HG03066 (cell line): ENCODE measurements around the gene PREP.
A peak's percentile ranks its signal among the peaks of the same experiment; 100 is the strongest.
"Not testable (repeated sequence)": the region's sequence is repeated elsewhere in the genome, so short reads cannot be mapped to it uniquely, and the experiment has no call there.

Source experiments
- ATAC-seq: cut with Tn5 transposase; IDR thresholded peaks from one replicate; pipeline ENCODE4 v1.9.1; 2021; ENCODE audit warnings: low read depth; ENCODE audit not compliant: unreplicated experiment

The PREP gene

DNA sequence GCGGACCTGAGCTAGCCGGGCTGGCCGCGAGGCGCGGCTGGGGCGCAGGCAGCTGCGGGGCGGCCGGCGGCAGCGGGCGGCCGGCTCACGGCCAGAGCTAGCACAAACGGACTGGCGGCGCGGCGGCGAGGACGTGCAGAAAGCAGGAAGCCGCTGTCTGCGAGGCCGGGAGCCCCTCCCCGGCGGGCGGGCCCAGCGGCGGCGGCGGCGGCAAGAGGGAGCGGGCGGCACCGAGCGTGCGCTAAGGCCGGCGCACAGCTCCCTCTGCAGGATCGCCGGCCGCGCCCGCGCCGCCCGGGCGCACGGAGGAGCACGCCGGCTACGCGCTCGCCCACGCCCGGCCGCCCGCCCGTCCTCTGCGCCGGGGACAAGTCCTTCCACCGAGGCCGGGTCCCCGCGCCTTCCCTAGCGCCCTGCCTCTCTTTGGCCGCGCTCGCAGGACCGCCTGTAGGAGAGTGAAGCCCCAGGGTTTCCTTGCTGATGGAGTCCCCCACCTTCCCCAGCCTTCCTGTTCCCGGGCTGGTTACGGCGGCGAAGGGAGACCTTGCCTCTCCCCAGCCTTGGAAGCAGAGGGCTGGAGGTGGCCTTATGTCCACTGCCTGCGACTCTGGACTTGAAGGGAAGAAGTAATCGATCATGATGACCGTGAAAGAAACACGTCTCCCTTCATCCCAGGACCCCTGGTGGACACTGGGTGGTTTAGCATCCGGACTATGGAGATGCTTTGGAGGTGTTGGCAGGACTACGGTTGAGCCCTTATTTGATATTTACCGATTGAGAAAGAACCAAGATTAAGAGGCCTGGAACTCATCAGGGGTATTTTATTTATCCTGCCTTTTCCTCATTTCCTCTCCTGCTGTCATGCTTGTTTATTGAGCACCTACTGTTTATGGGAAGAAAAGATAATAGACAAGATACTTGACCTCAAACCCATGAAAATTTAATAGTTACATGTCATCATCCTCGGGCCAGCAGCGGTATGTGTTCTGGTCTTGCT lies at the start of gene PREP:
Gene PREP, minus strand, starts transcription at position 144 of the 997 bp plus-strand sequence. CDS start 191 bp downstream, outside the sequence.
- peak; percentile 91 for ATAC-seq

DNA sequence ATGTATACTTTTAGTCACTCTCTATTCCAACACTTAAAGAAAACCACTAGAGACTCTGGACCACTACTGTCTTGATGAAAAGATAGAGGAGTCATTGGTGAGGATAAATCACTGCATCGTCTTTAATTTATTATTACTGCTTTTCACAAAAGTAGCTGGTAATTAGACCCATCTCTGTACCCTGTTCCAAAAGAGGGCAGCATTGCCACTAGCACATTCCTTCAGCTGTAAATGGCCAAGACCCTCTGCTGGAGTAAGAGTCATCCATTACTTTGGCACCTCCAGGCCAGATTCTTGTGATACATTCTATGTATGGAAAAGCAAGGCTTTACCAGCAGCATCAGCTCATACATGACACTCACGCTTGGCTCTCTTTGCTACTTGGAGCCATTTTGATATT lies 49.5 kb upstream of the PREP start:
- no peak for ATAC-seq

DNA sequence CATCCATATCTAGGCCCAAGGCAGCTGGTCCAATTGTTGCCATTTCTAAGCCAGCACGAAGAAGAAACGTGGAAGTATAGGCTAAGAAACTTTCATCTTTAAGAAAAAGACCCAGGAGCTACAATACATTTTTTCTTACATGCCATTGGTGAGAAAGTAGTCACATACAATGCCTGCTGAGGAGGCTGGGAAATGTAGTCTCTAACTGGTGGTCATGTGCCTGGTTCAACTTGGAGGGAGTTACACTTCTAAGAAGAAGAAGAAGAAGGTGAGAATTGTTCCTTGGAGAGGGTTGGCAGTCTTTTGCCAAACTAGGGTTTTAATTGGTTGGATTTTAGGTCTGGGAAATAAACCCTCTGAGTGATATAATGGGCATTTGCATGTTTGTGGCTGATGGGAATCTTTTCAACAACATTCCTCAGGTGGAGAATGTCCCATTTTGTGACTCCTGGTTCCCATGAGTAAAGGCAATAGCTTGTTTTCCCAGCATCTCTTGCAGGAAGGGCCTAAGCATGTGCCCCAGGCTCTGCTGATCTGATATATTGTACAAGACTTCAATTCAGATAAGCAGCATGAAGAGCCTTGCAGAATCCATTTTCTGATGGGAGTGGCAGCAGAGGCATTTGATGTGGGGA lies 47.0 kb upstream of the PREP start:
- no peak for ATAC-seq

DNA sequence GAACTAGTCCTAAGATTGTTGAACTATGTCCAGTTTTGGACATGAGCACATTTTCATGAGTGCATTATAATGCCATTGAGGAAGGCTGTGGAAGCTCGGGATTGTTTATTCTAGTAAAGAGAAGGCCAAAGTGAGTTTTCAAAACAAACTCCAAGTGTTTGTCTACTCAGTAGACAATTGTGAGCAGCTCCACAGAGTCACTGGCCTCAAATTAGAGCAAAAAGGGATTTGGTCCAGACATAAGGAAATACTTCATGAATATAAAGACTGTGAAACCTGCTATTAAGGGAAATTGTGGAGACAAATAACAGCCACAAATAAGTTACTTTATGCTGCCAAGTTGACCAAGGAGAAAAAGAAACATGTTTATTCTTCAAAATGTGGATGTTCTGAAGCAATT lies 42.6 kb upstream of the PREP start:
- no peak for ATAC-seq

DNA sequence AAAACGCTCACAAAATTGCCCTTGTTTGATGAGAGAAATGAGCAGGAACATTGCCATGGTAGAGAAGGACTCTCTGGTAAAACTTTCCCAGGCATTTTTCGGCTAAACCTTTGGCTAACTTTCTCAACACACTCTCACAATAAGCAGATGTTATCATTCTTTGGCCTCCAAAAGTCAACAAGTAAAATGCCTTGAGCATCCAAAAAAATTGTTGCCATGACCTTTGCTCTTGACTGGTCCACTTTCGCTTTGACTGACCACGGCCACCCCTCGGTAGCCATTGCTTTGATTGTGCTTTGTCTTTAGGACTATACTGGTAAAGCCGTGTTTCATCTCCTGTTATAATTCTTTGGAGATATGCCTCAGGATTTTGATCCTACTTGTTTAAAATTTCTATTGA lies 41.1 kb upstream of the PREP start:
- no peak for ATAC-seq

DNA sequence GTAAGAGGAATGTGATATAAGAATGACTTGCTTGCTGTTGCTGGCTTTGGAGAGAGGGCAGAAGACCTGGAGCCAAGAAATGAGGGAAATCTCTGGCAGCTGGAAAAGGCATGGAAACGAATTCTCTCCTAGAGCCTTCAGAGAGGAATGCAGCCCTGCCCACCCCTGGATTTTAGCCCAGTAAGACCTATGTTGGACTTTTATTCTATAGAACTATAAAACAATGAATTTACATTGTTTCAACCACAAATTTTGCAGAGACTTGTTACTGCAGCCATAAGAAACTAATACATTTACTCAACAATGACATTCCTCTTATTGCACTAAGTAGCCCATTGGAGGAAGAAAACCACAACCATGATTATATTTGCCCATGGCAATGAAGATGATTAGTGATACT lies 39.5 kb upstream of the PREP start:
- ATAC-seq = no peak

DNA sequence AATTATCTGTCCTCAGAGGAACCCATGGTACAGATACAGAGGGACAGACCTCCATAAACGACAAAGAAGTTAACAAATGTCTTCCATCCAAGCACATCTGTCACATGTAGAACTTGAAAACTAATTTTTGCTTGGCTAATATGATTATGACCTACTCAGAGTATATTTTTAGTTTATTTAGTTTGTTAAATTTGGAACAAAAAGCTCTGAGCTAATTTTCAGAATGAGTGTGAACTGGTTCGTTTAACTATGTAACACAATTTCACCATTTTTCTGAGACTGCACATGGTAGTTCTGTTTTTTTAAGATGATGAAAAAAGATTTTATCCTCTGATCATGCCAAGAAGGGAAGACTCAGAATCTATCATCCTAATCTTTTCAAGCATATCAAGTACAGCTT lies 34.4 kb upstream of the PREP start:
- ATAC-seq = no peak

DNA sequence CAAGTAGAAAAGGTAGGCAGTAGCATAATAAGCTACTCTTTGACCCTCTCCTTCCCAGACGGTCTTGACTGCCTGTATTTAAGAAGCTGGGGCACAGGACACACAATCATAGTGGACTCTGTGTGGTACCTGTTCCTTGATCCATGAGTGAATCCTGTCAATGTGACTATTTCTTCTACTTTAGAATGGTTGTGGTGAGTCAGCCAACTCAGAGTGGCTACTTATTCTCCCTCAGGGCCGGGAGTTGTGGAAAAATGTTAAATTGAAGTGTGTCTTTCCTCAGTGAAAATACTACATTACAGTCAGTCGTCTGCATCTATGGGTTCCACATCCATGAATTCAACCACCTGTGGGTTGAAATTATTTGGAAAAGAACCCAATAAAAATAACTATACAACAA lies 30.8 kb upstream of the PREP start:
- ATAC-seq = no peak

DNA sequence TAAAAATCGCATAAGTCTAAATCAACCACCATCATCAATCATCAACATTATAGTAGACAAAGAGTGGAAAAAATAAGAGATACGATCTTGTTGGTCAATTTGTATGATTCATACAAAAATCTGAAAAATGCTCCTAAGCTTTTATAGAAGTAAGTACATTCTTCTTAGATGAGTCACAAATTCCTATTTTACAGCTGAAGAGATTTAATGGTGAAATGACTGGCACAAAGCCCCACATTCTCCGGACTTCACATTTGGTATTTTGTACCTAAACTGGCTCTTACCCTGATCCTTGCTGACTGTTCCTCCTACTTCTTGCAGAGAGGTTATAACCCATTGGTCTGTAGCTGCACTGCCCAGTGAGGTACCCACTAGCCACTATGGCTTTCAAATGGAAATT lies 29.9 kb upstream of the PREP start:
- no peak for ATAC-seq

DNA sequence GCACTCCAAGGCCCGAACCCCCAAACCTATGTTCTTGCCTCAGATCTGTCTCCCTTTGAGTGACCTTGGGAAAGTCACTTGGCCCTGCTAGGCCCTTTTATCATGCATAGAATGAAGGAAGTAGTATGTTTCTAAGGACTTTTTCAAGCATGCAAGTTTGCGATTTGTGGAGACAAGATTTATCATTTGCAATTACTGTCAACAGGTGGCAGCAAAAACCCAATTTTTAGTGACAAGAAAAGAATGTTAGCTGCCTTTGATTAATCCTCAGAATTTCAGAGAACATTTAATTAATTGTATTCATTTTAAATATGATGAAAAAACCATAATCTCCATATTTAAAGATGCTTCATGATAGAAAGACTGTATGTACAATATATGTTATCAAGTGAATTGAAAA lies 28.3 kb upstream of the PREP start:
- ATAC-seq = no peak

DNA sequence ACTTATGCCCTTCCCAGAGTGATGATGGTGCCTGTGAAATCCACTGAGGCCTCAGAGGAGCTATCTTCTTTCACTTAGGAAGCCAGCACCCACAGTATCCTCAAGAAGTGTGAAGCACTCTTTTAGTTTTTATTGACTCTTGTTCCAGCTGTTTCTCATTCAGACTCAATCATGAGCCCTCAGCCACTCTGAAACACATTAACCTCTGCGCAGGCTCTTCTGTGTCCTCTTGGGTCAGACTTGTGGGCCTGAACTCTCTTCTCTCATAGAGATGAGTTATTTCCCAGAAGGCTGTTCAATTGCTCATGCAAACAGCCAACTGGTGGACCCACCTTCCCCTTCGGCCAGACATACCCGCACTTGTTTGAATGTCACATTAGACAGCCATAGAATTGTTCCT lies 27.8 kb upstream of the PREP start:
- ATAC-seq = no peak

DNA sequence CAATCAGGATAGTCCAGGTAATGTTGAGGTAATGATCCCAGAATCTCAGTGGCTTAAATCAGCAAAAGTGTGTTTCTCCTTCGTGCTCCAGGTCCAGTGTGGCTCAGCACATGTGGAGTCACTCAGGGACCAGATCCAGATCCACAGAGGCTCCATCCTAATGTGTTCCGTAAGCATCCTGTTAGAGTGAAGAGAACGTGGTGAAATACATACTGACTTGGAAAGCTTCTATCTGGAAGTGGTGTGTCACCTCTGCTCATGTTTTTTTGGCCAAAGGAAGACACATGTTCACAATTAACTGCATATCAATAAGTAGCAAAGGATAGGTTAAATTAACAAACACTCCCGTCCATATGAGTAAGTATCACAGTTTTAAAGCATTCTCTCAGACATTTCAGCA lies 26.8 kb upstream of the PREP start:
- no peak for ATAC-seq

DNA sequence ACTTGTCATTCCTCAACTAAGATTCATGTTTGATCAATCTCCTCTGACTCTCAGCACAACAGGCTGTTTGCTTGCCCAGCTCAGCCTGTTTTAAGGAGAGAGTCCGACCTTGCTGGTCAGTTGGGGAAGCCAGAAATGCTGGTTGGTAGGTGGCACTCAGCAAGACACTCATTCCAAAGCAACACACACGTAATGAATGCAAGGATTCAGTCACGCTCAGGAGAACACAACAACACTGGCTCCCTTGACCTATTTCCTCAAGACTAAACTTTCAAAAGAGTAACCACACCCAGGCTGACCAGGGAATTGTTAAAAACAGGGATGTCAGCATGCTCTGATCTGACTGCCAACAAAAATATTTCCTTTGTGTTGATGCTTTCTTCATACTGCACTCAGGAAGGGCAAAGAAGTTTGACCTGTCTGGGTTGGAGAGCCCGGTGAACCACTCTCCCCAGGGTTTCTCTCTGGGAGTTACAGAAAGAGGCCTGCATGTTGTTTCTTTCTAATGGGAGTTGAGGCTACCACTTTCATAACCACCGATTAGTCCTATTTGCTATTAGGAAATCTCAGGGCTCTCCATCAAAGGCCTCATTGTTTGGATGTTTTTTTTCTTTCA lies 25.6 kb upstream of the PREP start:
- no peak for ATAC-seq

DNA sequence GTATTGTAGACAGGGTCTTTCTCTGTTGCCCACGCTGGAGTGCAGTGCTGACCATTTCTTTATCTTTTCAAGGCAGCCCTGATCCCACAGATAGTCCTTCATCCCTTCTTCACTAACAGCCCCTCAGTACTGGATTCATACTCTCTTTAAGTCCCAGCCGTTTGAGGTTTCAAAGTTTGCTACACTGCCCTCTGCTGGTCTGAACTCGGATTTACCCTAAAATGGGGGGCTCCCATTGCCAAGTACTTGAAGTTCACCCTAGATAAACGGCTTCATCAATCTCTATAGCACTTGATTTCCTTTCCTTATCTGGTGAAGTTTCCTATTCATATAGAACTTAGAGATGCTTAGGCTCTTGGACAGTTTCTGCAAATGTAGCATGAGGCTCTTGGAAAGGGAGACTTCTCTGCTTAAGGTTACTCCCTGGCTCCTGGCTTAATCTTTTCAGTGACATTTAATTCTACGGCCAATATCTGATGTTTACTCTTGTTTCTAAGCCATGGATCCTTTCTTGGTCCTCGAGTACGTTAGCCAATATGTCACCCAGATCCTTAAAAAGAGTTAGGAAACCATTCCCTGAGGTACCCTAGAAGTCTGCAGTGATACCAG lies 21.4 kb upstream of the PREP start:
- ATAC-seq = peak; percentile 70

DNA sequence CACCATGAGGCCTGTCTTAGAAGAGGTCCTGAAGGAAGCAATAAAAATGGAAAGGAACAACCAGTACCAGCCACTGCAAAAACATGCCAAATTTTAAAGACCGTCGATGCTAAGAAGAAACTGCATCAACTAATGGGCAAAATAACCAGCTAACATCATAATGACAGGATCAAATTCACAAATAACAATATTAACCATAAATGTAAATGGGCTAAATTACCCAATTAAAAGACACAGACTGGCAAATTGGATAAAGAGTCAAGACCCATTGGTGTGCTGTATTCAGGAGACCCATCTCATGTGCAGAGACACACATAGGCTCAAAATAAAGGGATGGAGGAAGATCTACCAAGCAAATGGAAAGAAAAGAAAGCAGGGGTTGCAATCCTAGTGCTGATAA lies 14.1 kb upstream of the PREP start:
- not testable (repeated sequence) for ATAC-seq

DNA sequence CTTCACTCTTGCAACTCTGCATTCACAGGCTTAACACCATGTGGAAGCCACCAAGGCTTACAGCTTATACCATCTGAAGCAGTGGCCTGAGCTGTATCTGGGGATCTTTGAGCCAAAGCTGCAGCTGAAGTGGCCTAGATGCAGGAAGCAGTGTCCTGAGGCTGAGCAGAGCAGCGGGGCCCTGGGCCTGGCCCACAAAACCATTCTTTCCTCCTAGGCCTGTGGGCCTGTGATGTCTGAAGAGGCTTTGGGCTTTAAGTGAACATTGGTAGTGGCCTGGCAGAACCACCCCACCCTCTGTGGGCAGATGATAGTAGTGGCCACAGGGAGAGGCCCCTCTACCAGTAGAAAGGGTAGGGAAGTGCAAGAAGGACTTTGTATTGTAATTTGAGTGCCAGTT lies 6.9 kb upstream of the PREP start:
- ATAC-seq = no peak

DNA sequence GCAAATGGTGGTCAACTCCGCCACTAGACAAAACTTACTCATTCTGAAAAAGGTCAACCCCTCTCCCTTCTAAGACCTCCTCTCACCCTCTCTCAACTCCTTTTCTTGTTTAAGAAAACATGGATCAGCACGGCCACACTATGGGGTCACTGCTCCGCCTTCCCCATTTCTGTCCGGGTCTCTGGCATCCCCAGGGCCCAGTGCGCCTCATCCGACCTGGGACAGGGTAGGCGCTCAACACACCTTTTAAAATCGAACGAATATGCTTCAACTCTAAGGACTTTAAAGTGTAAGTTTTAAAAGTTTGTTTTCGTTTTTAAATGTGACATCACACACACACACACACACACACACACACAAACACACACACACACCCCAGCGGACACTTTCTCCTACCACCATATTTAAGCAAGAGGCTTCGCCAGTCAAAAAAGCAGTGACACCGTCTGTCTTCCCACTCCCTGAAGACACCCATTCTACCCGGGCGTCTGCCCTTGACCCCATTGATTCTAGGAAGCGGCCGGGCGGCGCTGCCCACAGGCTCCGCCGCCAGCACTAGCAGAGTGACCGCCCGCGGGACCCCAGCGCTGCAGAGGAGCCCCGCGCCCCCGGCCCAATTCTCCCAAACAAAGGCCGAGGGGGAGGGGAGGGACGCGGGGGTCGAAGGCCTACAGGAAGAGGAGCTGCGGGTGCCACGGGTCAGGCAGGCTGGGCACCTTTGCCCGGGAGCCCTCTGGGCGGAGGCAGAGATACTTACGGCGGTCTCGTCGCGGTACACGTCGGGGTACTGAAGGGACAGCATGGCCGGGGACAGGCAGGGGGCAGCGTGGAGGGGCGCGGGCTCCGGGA lies 568 bp downstream of the PREP start:
- ATAC-seq = peak; percentile 35

DNA sequence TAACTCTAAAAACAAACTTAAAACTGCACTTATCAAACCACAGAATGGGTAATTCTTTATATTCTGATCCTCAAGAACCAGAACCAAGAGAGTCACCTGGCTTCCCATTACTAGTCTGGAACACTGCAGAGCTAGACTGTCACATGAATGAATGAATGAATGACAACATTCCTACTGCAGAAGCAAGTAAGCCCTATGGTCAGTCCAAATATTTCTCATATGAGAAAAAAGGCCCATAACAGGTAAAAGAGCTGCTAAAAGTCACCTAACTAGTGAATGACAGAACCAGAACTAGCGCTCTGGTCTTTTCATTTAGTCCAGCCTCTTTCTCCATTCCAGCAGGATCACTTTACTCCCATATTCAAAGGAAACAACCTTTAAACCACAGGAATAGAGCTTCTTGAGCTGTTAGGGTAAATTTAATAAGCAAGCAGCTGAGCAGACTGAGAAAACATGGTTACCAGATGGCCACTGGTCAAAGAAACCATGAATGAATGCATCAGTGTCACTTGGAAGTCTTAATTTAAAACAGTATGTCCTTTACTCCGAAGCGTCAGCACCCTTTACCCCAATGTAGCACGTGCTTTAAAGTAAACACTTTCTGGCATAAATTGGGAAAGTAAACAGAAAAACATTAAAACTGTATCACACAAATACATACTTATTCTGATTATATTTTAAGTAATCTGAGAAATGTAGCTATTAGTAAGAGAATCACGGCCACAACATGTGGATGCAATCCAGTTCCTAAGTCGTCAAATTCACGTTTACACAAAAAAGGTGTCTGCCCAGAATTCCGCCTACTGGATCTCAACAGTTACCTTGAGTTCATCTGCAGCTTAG lies 1.4 kb downstream of the PREP start:
- ATAC-seq = no peak

DNA sequence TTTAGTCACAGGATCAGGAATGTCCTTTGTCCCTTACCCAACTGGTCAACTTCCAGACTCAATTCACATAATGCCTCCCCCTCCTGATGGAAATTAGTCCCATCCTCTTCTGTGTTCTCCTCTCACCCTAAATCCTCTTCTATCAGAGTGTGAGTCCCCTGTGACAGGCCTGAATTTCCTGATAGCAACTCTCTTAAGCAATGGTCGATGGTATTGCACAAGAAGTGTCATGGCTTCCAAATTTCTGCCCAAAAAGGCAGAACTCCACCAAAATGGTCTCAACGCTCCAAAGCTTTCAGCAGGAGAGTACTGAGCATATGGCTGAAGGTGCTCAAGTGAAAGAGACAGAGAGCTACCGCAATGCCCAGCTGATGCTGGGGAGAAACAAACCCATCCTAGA lies 2.4 kb downstream of the PREP start:
- ATAC-seq = no peak
